GM19452 (cell line): ENCODE results near the gene TAS1R2.
"Not testable (repeated sequence)": the region's sequence is repeated elsewhere in the genome, so short reads cannot be mapped to it uniquely, and the experiment has no call there.

Experiments
- ATAC-seq: cut with Tn5 transposase; IDR thresholded peaks from one replicate; pipeline ENCODE4 v1.9.1; 2021; ENCODE audit not compliant: unreplicated experiment

Gene TAS1R2

DNA sequence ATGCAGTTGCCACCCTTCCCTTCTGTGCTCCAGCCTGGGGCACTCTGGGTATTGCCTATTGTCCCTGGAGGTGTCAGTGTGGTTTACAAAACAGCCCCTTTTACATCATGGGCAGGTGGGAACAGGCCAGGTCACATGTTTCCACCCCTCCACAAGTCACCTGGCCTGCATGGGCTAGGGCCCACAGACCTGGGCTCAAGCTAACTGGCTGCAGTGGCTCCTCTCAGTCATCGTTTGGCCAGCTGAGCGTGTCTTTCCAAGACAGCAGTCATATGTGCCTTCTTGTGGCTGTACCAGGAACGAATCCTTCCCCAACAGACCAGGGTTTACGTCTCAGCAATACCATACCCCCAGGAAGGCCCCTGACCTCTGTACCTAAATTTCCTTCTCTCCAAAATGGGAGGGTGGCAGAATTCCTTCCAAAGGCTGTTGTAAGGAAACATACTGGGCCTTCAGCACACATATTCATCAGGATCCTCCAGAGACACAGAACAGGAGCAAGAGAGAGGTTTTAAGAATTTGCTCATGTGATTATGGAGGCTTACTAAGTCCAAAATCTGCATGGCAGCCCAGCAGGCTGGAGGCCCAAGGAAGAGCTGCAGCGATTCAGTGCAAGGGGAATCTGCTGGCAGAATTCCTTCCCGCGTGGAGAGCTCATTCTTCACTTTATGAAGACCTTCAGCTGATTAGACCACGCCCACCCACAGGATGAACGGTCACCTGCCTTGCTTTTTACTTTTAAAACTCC is 10.6 kb upstream of the TAS1R2 start:
- no peak for ATAC-seq

DNA sequence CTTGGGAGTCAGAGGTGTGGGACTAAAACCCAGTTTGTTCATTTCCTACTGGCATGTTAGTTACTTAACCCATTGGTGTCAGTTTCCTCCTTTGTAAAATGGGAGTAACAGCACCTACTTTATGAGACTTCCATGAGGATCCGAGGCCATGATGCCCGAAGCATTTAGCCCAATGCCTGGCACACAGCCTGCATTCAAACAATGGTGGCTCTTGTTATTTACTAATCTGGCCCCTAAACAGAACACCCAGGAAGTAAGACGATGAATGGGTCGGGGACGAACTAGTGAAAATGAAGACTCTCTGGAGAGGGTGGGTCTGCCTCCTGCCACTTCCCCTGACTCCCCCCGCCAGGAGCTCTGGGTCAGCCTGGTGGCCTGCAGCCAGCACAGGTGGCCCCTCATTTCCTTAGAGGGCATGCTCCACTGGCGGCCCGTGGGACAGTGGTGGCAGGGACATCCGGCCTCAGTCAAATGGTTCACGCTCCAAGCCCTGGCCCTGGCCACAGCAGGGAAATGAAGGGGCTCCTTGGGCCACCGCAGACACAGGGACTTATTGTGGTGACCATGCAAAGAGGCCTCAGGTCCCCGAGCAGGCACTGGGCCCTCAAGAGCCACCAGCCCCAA is 9.5 kb upstream of the TAS1R2 start:
- ATAC-seq, result no peak

DNA sequence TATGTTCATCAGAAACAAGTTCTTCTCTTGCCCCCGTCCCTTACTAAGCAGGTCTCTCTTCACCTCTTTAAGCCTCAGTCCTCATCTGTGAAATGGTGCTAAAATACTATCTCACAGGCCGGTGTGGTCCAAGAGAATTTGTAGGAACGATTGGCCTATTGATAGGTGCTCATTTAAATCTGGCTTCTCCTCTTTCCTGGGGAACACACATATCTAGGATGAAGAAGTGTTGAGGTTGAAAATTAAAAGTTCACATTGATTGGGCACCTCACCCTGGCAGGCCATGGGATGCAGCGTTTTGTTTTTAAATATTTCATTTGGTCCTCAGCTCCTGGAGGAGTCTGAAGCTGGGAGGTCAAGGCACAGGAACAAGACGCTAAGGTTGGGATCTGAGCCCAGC is 8.9 kb upstream of the TAS1R2 start:
- no peak for ATAC-seq

DNA sequence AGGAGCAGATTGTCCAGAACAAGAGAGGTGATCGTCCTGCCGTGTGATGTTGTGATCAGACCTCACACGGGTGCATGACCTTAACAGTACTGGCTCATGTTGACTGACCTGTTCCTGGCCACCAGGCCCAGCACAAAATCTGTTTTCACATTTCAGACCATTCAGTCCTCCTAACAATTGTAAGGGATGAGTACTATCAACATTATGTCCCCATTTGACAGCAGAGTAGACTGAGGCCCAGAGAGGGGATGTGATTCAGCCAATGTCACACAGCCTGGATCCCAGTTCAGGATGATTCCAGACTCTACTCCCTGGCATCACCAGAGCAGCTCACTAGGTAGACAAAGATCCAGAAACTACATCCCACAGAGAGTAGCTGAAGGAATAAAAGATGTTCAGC is 7.4 kb upstream of the TAS1R2 start:
- ATAC-seq, result no peak

DNA sequence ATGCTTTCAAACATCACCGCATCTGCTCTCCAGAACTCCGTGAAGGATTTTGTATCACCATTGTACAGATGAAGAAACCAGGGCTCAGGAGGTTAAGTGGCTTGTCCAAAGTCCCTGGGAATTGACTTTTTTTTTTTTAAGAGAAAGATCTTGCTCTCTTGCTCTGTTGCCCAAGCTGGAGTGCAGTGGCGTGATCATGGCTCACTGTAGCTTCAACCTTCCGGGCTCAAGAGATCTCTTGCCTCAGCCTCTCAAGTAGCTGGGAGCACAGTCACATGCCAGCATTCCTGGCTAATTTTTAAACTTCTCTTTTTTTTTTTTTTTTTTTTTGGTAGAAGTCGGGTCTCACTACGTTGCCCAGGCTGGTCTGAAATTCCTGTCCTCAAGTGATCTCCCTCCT is 6.9 kb upstream of the TAS1R2 start:
- no peak for ATAC-seq

DNA sequence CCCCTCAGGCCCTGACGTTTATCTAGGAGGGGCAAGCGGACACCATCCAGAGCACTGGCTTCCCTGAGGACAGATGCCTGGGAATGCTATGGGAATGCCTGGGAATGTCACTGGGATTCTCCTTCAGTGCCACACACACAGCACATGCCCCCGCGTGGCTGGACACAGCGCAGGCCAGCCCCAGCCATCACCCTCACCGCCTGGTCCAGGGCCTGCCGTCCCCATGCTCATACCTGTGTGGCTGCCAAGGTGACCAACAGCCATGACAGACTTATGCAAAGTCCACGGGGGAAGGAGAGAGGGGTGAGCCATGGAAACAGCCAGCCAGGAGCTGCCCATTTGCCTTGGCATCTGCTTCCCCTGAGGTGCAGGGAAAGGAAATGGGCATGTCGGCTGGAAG is 5.7 kb upstream of the TAS1R2 start:
- ATAC-seq, result no peak

DNA sequence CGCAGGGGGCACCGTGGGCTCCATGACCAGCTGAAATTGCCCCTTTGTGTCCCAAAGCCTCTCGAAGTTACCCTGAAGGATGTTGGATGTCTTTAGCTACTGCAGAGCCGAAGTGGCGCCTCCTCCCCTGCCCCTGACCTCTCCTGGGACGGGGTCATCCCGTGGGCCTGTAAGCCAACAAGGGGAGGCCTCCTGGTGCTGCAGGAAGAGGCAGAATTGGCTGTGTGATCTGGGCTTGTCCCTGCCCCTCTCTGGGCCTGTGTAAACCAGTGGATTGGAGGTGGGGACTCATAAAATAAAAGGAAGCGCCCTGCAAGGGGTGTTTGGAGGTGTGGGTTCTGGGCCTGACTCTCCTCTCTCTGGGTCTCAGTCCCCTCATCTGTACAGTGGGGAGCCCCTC is 2.1 kb upstream of the TAS1R2 start:
- ATAC-seq, result no peak

DNA sequence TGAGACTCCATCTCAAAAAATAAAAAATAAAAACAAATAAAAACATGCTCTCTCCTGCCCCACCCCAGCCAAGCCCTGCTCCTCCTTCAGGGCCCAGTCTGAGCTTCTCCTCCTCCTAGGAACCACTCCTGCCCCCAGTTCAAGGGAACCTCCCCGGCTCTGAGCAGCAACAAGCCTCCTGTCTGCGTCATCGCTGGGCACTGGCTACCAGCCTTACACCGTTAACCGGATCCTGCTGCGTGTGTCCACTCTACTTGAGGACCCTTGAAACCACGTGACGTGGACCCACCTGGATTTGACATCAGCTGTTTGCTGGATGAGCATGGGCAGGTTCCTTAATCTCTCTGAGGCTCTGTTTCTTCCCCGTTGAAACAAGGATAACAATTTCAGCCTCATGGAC is 1.6 kb upstream of the TAS1R2 start:
- ATAC-seq, result no peak

DNA sequence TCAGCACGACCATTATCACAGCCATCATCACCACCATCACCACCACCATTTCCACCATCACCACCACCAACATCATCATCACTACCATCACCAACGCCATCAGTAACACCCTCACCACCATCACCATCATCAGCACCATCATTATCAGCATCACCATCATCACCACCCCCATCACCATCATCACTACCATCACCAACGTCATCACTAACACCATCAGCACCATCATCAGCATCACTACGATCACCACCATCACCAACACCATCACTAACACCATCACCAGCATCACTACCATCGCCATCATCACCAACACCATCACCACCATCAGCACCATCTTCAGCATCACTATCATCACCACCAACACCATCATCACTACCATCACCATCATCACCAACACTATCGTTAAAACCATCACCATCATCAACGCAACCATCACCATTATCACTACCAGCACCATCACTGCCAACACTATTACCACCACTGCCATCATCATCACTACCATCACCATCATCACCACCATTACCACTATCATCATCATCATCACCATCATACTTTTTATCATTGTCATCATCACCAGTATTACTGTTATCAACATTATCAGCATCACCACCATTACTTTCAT is 1.3 kb downstream of the TAS1R2 start:
- no peak for ATAC-seq

DNA sequence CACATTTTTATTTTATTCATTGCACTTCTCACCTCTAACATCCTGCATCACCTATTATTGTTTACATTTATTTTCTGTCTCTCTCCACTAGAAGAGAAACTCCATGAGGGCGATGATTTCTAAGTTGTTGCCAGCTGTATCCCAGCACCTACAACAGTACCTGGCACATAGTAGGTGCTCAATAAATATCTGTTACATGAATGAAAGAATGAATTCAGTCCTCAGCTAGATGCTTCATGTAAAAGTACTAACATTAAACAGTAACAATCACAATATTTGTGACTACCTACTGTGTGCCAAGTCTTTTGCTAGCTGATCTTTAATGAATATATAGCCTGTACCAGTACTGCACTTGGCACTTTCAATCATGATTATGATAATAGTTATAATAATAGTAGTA is 3.0 kb downstream of the TAS1R2 start:
- no peak for ATAC-seq

DNA sequence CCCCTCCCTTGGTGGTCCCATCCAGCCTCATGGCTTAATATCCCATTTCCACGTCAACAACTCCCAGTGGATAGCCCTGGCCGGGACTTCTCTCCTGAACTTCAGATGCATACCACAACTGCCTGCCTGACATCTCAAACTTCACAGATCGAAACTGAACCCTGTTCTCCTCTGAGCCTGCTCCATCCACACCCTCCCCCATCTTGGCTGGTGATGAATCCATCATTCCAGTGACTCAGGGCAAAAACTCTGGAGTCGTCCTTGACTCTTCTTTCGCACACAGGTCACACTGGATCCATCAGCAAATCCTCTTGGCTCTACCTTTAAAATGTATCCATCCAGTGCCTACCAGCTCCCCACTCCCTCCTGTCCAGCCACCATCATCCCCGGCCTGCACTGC is 3.9 kb downstream of the TAS1R2 start:
- ATAC-seq, result no peak

DNA sequence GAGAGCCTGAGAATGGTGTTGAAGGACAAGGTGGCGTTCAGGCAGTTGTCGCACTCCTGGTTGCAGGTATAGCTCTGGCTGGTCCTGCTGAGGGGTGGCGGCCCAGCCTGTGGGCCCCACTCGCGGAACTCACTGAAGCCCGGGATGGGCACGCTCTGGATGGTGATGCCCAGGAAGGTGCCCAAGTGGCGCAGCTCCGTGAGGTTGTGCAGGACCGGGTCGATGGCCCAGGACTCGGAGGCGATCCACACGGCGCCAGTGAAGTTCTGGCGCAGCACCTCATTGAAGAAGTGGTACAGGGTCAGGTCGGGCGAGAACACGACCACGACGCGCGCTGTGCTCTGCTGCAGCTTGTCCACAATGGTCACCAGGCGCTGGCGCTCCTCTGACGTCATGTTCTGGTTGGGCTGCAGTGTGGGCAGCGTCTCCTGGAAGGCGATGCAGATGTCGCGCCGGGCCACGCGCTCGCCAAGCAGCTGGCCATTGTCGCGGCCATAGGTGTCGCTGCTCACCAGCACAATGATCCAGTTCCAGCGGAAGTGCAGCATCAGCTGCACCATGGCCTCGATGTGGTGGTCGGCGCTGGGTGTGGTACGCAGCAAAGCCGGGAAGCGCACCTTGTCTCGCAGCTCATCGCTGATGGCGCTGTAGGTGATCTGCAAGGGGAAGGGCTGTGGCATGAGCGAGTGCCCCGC is 5.0 kb downstream of the TAS1R2 start:
- no peak for ATAC-seq

DNA sequence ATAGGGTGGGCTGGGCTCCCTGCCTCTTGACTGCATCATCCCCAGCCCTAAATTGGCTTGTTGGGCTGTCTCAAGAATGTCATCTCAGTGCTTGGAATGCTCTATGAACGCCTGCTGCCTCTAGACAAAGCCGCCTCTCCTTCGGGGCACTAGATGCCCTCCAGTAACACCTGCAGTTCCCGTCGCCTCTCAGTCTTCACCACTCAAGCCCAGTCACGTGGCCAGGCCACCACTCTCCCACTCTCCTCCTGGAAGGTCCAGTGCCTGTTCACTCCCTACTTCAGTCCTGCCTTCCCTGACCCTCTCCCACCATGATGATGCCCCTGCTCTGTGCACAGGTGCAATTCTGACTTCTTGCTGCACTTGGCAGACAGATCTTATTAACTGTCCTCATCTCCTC is 7.0 kb downstream of the TAS1R2 start:
- ATAC-seq, result no peak

DNA sequence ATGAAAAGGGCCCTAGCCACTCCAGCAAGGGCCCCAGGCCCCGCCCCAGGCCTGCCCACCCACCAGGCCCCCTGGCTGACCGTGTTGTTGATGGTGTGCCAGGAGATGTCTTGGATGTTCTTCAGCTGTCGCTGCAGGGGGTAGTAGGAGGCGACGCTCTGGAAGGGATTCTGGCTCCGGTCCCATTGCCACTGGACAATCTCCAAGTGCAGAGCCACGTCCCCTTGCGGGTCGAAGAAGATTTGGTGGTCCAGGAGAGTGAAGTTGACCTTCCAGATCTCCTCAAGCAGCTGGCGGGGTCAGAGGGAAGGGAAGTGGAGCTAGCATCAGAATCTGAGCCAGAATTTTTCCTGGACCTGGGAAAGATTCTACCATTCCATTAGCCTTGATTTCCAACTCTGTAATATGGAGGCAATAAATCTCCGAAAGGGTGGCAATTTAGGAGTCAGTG is 10.2 kb downstream of the TAS1R2 start:
- ATAC-seq, result no peak

DNA sequence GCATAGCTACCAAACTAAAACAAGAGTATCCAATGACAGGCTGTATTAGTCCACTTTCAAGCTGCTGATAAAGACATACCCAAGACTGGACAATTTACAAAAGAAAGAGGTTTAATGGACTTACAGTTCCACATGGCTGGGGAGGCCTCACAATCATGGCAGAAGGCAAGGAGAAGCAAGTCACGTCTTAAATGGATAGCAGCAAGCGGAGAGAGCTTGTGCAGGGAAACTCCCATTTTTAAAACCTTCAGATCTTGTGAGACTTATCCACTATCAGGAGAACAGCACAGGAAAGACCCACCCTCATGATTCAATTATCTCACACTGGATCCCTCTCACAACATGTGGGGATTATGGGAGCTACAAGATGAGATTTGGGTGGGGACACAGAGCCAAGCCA is 11.7 kb downstream of the TAS1R2 start:
- ATAC-seq, result not testable (repeated sequence)

DNA sequence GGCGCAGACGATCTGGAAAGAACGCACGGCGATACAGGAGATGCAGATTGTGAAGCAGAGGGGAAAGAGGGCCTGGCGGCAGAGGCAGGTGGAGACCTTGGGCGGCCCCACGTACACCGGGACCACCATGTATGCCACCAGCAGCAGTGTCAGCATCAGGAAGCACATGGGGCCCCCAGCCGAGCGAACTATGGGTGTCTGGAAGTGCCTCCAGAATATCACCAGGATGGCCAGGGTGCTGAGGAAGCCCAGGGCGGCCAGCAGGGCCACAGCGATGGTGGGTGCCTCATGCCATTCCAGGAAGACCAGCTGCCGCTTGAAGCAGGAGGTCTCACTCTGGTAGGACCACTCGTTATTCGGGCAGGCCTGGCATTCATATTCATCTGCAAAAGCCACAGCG is 19.3 kb downstream of the TAS1R2 start:
- ATAC-seq, result no peak

DNA sequence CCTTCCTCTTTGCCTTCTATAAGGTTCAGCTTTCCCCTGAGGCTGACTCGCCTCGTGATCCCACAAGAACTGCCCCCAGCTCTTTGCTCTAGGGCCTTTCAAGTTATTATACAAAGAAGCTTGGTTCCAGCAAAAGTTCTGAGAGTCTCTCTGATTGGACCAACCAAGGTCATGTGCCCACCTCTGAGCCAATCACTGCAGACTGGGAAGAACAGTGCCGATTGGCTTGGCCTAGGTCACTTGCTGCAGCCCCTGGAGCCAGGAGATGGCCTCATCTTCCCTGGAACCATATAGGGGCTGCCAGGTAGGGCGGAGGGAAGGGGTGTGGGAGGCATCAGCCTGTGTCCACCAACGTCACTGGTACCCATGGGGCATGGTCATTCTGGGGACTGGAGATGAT is 22.8 kb downstream of the TAS1R2 start:
- no peak for ATAC-seq

DNA sequence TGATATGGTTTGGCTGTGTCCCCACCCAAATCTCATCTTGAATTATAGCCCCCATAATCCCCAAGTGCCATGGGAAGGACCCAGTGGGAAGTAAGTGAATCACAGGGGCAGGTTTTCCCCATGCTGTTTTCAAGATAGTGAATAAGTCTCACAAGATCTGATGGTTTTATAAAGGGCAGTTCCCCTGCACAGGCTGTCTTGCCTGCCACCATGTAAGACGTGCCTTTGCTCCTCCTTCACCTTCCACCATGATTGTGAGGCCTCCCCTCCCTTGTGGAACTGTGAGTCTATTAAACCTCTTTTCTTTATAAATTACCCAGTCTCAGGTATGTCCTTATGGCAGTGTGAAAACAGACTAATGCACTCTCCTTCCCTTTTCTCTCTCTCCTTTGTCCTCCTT is 27.1 kb downstream of the TAS1R2 start:
- ATAC-seq, result not testable (repeated sequence)

DNA sequence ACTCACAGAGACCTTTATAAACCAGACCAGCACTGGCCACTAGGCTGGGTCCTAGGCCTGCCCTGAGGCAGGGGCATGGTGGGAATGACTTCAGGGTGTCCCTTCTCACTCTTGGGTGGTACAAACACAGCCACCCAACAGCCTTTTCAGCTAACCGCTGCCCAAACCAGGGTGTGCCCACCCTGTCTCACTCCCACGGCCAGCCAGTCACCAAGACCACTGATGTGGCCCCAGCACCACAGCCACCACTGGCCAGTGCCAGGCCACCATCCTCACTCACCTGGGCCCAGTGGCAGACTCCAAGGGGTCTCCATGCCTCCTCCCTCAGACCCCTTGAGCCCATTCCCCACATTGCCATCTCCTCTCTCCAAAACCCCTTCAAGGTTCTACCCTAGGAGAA is 27.8 kb downstream of the TAS1R2 start:
- ATAC-seq, result no peak

DNA sequence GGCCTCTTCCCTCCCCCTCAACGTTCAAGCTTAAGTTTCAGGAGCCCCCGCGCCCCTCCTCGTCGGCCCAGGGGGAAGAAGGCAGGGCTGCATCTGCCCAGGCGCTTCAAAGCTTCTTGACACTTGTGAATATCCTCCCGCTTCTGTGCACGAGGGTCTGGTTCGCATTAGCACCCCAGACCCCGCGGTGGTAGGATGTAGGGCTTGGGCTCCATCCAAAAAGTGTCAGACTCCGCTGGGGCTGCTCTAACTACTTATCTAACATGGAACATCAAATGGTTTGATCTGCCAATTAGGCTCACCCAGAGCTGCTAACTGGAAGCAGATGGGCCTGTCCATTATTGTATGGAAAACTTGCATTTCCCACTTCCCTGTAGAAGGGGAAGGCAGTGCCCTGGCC is 28.9 kb downstream of the TAS1R2 start:
- no peak for ATAC-seq

DNA sequence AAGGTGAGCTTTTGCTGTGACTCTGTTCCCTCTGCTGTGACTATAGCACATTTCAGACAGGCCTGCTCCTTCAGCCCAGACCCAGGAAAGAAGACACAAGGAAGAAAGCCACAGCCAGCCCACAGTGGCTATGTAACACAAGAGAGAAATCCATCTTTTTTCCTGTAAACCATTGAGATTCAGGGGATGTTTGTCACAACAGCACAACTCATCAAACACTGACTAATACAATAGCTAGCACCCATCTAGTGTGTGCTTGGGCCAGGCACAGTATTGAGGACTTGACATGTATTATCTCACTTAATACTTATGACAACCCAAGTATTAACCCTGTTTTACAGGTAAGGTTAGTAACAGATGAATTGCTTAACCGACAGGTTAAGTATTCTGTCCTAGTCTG is 29.8 kb downstream of the TAS1R2 start:
- ATAC-seq, result no peak

DNA sequence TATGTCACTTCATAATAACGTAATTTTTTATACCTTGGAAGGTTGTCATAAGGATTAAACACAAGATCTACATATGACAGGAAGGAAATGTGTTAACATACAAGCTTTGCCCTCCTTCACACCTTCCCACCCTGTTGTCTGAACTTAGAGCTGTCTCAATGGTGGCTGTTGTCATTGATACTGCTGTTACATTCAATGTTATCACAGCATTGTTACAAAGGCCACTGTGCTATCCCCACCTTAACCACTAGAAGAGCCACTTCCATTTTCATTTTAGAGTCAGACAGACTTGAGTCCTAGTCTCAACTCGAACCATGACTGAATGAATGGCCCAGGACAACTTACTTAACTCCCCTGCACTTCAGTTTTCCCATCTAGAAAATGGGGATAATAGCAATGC is 31.2 kb downstream of the TAS1R2 start:
- no peak for ATAC-seq
